Naive thymus-derived CD4-positive, alpha-beta T cell (primary cell): ENCODE measurements around the gene DENND1B. TPM values are rescaled to one million over a fixed set of nuclear protein-coding genes. Genes with fewer than 3 reads are reported as not detected.

ENCODE experiments used
- ATAC-seq: fragments of 150-1000 bp; cut with Tn5 transposase; 2 replicates; pipeline ENCODE4 v1.10.0; 2021; ENCODE audit warnings: mild to moderate bottlenecking, moderate library complexity
- CTCF ChIA-PET: fragments of 350-600 bp; sonication (Branson Sonifier 250); formaldehyde crosslinking; loops from one replicate; lab custom pipeline; 2021; ENCODE audit warnings: antibody characterized with exemption; lab: Charles Lee
- POLR2A ChIA-PET: fragments of 350-600 bp; sonication (Branson Sonifier 250); formaldehyde crosslinking; loops from one replicate; lab custom pipeline; 2021; ENCODE audit warnings: antibody characterized with exemption, inconsistent platforms; lab: Charles Lee
- DNase-seq, 9 donors: peaks; one replicate each; pipeline versions ENCODE4 v3.0.0 to v3.0.0-alpha.2; 2020 to 2022; ENCODE audit warnings: mixed read lengths in 1 of 9
- H3K27ac ChIP-seq: one replicate; pipeline ENCODE4 v1.7.0; 2013; ENCODE audit warnings: mild to moderate bottlenecking, low read depth, low read length, moderate library complexity
- H3K27me3 ChIP-seq, 2 donors: one replicate each; pipeline ENCODE4 v1.7.0; 2013; ENCODE audit warnings: low read length in 2 of 2, mild to moderate bottlenecking in 2 of 2, moderate library complexity in 2 of 2; ENCODE audit not compliant: control insufficient read depth in 2 of 2, insufficient read depth in 2 of 2
- H3K36me3 ChIP-seq, 3 experiments: 1 replicate in 2 of 3; 2 replicates in 1 of 3; pipeline ENCODE4 v1.7.0; 2013; ENCODE audit warnings: low read length in 3 of 3, mild to moderate bottlenecking in 3 of 3, moderate library complexity in 1 of 3; ENCODE audit not compliant: insufficient read depth in 3 of 3, control insufficient read depth in 2 of 3
- H3K4me1 ChIP-seq, 2 donors: one replicate each; pipeline ENCODE4 v1.7.0; 2013; ENCODE audit warnings: low read length in 2 of 2, mild to moderate bottlenecking in 2 of 2, moderate library complexity in 1 of 2; ENCODE audit not compliant: control insufficient read depth in 2 of 2, insufficient read depth in 2 of 2
- H3K4me3 ChIP-seq: 2 replicates; pipeline ENCODE4 v1.7.0; 2013; ENCODE audit warnings: mild to moderate bottlenecking, low read length
- H3K9me3 ChIP-seq, 3 experiments: 1 replicate in 2 of 3; 2 replicates in 1 of 3; pipeline ENCODE4 v1.7.0; 2013; ENCODE audit warnings: low read length in 3 of 3; ENCODE audit not compliant: control insufficient read depth in 2 of 3
- H3K27ac Mint-ChIP-seq, 9 donors: one replicate each; pipeline ENCODE4 v1.8.0; 2020 to 2022; ENCODE audit warnings: mixed read lengths in 9 of 9, mild to moderate bottlenecking in 8 of 9, moderate library complexity in 5 of 9, inconsistent platforms in 2 of 9
- H3K27me3 Mint-ChIP-seq, 5 donors: one replicate each; pipeline ENCODE4 v1.8.0; 2021 to 2022; ENCODE audit warnings: mixed read lengths in 5 of 5, mild to moderate bottlenecking in 1 of 5
- H3K36me3 Mint-ChIP-seq, 5 donors: one replicate each; pipeline ENCODE4 v1.8.0; 2020 to 2022; ENCODE audit warnings: mixed read lengths in 5 of 5, mild to moderate bottlenecking in 3 of 5, inconsistent platforms in 1 of 5
- H3K4me1 Mint-ChIP-seq, 7 donors: one replicate each; pipeline ENCODE4 v1.8.0; 2020 to 2022; ENCODE audit warnings: mixed read lengths in 7 of 7, mild to moderate bottlenecking in 3 of 7, inconsistent platforms in 1 of 7
- H3K4me3 Mint-ChIP-seq, 10 donors: one replicate each; pipeline ENCODE4 v1.8.0; 2020 to 2022; ENCODE audit warnings: mild to moderate bottlenecking in 10 of 10, mixed read lengths in 10 of 10, moderate library complexity in 6 of 10, inconsistent platforms in 2 of 10
- H3K9me3 Mint-ChIP-seq, 11 donors: one replicate each; pipeline ENCODE4 v1.8.0; 2020 to 2022; ENCODE audit warnings: mixed read lengths in 11 of 11, mild to moderate bottlenecking in 4 of 11, inconsistent platforms in 1 of 11, moderate library complexity in 1 of 11
- intact Hi-C, 2 donors: fragments of 100-400 bp; cut with micrococcal nuclease; formaldehyde crosslinking; loops; one replicate each; pipeline ENCODE4 v1.15.1; 2023
- polyA plus RNA-seq, 2 donors: library from polyadenylated mRNA; unstranded; fragments of 300-500 nt; fragmentation: Illumina TruSeq; gene quantifications; one replicate each; pipeline ENCODE4 v1.2.3, GENCODE V29; 2021
- total RNA-seq, 6 experiments: library from RNA in 5 of 6; stranded (reverse) in 5 of 6; gene quantifications; 1 replicate in 5 of 6; 2 replicates in 1 of 6; pipeline ENCODE4 v1.2.3 and lab custom pipeline; 2021 to 2026

Gene DENND1B
- total and polyA plus RNA-seq, 7 experiments from 2014 or later, result 7.3 to 28.7 (median 18.2) TPM

GRCh38 chr1:197544553-197544952 lies 230.7 kb downstream of the DENND1B start:
- H3K4me3 Mint-ChIP-seq, result no peak overlapping the region
- no peaks in the 10 kb centered on the region for H3K4me1 ChIP-seq

DNA sequence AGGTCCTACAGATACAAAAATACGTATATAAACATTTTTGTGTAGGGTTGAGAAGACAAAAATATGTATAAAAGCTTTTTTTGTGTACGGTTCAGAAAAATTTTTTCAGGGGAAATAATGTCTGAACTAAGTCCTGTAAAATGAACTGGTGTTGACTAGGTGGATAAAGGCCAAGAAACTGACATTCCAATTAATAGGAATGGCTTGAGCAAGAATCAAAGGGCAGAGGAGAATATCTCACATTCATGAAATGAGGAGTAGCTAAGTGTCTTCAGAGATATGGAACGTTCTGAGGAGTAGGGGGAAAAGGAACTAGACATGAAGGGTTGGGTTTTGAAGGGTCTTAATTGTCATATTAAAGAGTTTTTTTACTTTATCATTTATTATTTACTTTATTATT lies 231.2 kb downstream of the DENND1B start:
- no peak for DNase-seq
- Mint-ChIP-seq H3K9me3 (peaks cover 0 to 3% (median 0%) of the 10 kb centered on the region in 11 donors), H3K36me3 (peaks cover 2 to 20% (median 10%) of the 10 kb centered on the region in 5 donors), H3K27ac (peak overlapping the region in 2 of 9 donors; percentile 66 to 71), H3K4me1 (peaks cover 0 to 6% (median 0%) of the 10 kb centered on the region in 7 donors), H3K4me3 (no peak overlapping the region), H3K27me3 (no peaks in the 10 kb centered on the region)
- POLR2A ChIA-PET, result no interaction called here
- Histone ChIP-seq H3K4me1 (no peaks in the 10 kb centered on the region), H3K9me3 (no peaks in the 10 kb centered on the region), H3K4me3 (no peak overlapping the region), H3K36me3 (peaks cover 0 to 4% (median 0%) of the 10 kb centered on the region in 3 experiments), H3K27ac (no peak overlapping the region), H3K27me3 (no peaks in the 10 kb centered on the region)
- intact Hi-C loops, result no loop called here
- CTCF ChIA-PET, result no interaction called here
- no peak for ATAC-seq

More at GRCh38 chr1:197544553-197544952, 230.7 kb downstream of the DENND1B start:
- Histone ChIP-seq H3K27me3 (no peaks in the 10 kb centered on the region), H3K4me3 (no peak overlapping the region), H3K9me3 (no peaks in the 10 kb centered on the region), H3K27ac (no peak overlapping the region), H3K36me3 (peaks cover 0 to 4% (median 0%) of the 10 kb centered on the region in 3 experiments)
- ChIA-PET CTCF (no interaction called here), POLR2A (no interaction called here)
- intact Hi-C loops, result no loop called here
- Mint-ChIP-seq H3K27ac (peak overlapping the region in 2 of 9 donors; percentile 66 to 71), H3K9me3 (peaks cover 0 to 3% (median 0%) of the 10 kb centered on the region in 11 donors), H3K27me3 (no peaks in the 10 kb centered on the region), H3K36me3 (peaks cover 2 to 20% (median 10%) of the 10 kb centered on the region in 5 donors), H3K4me1 (peaks cover 0 to 6% (median 0%) of the 10 kb centered on the region in 7 donors)
- no peak for DNase-seq
- no peak for ATAC-seq

GRCh38 chr1:197541411-197541810 lies 233.9 kb downstream of the DENND1B start:
- Mint-ChIP-seq H3K4me1 (peaks cover 0 to 6% (median 0%) of the 10 kb centered on the region in 7 donors), H3K36me3 (peaks cover 2 to 22% (median 10%) of the 10 kb centered on the region in 5 donors), H3K27me3 (no peaks in the 10 kb centered on the region), H3K9me3 (peaks cover 0 to 3% (median 0%) of the 10 kb centered on the region in 11 donors), H3K4me3 (no peak overlapping the region), H3K27ac (no peak overlapping the region)
- H3K36me3 ChIP-seq, result peaks cover 0 to 4% (median 0%) of the 10 kb centered on the region in 3 experiments
- H3K27ac ChIP-seq, result no peak overlapping the region
- H3K4me3 ChIP-seq, result no peak overlapping the region
- ATAC-seq (no peak), DNase-seq (no peak)
- ChIA-PET CTCF (no interaction called here), POLR2A (no interaction called here)
- H3K9me3 ChIP-seq, result no peaks in the 10 kb centered on the region
- H3K27me3 ChIP-seq, result no peaks in the 10 kb centered on the region
- intact Hi-C loops, result no loop called here
- H3K4me1 ChIP-seq, result no peaks in the 10 kb centered on the region

DNA sequence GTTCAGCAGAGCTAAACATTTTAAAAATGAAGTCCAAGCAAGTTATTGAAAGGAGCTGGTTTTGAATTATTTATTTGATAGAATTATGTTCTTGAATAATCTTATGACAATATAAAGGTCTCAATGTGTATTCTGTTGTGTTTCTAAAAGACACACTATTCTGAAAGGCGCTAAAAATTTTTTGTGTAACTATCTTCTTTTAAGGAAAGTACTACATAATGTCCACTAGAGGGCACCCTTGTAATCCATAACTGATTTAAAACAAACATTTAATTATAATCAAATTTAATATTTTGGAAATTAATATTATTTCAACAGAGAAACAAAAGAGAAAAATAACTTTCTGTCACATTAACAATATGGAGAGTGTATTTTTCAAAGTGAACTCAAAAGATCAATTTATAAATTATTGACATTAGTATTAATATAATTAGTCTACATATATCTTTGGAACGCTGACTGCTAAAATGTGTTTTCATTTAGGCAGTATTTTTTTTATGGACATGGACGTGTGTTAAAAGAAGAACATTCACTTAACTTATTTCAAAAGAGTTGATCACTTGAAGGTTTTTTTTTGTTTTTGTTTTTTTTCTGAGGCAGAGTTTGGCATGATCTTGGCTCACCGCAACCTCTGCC lies 248.4 kb downstream of the DENND1B start:
- Mint-ChIP-seq H3K4me1 (no peaks in the 10 kb centered on the region), H3K27ac (no peak overlapping the region), H3K9me3 (no peaks in the 10 kb centered on the region), H3K27me3 (no peaks in the 10 kb centered on the region), H3K36me3 (no peaks in the 10 kb centered on the region), H3K4me3 (no peak overlapping the region)
- ChIA-PET CTCF (interaction anchor here (0.6 to 2.3 kb wide), 6 partner anchors 11 to 724 kb away, joined by 3 to 15 read pairs (median 7); no protein-coding TSS in a partner anchor), POLR2A (no interaction called here)
- intact Hi-C loops, result loop anchor here (1.0 to 10.0 kb wide), 11 partner anchors 80 to 1168 kb away; partner anchors contain the start of gene NEK7 (in 1 of the 2)
- no peaks in the 10 kb centered on the region for H3K9me3 ChIP-seq
- H3K27ac ChIP-seq, result no peak overlapping the region
- H3K4me1 ChIP-seq, result no peaks in the 10 kb centered on the region
- no peak overlapping the region for H3K4me3 ChIP-seq
- peak; percentile 69 for ATAC-seq
- peak in 6 of 9 donors; percentile 9 to 53 (median 37) for DNase-seq
- no peaks in the 10 kb centered on the region for H3K36me3 ChIP-seq
- no peaks in the 10 kb centered on the region for H3K27me3 ChIP-seq

DNA sequence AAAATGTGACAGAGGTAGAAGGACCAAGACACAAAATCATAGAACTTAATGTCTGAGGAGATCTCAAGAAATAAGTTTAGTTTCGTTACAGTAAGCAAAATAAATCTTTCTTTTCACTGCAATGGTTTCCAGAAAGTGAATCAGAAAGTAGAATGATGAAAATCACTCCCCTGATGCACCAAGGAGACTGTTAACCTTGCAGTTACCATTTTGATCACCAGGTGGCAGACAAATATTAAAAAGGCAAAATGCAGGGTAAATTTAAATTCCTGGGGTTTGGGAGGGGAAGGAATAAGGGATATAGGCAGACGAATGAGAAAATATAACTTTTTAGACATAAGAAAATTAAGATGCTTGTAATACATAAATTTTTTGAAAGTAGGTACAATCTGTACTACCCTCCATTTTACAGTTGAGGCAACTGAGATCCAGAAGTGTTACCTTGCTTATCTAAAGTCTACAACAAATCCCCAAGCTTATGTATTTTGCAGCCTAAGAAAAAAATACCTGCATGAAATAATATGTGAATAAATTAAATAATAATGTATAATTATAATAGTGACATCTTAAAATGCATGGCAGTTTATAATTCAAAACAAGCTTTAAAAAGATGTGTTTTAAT lies 254.1 kb downstream of the DENND1B start:
- no peak overlapping the region for H3K27ac Mint-ChIP-seq
- ATAC-seq (no peak), DNase-seq (peak in 7 of 9 donors; percentile 2 to 34 (median 24))
- peaks cover 0 to 5% (median 0%) of the 10 kb centered on the region in 7 donors for H3K4me1 Mint-ChIP-seq
- H3K4me3 Mint-ChIP-seq, result no peak overlapping the region
- Histone ChIP-seq H3K4me3 (no peak overlapping the region), H3K9me3 (no peaks in the 10 kb centered on the region), H3K27me3 (no peaks in the 10 kb centered on the region), H3K4me1 (no peaks in the 10 kb centered on the region), H3K36me3 (no peaks in the 10 kb centered on the region), H3K27ac (no peak overlapping the region)
- peaks cover 0 to 1% (median 0%) of the 10 kb centered on the region in 11 donors for H3K9me3 Mint-ChIP-seq
- POLR2A ChIA-PET, result no interaction called here
- peaks cover 0 to 2% (median 0%) of the 10 kb centered on the region in 5 donors for H3K36me3 Mint-ChIP-seq
- intact Hi-C loops, result loop anchor here (1.0 to 10.0 kb wide), 10 partner anchors 192 to 1174 kb away; partner anchors contain the start of gene DENND1B (in 1 of the 2)
- H3K27me3 Mint-ChIP-seq, result no peaks in the 10 kb centered on the region
- CTCF ChIA-PET, result interaction anchor here (0.8 to 1.5 kb wide), 6 partner anchors 18 to 943 kb away, joined by 3 to 7 read pairs (median 4); no protein-coding TSS in a partner anchor

DNA sequence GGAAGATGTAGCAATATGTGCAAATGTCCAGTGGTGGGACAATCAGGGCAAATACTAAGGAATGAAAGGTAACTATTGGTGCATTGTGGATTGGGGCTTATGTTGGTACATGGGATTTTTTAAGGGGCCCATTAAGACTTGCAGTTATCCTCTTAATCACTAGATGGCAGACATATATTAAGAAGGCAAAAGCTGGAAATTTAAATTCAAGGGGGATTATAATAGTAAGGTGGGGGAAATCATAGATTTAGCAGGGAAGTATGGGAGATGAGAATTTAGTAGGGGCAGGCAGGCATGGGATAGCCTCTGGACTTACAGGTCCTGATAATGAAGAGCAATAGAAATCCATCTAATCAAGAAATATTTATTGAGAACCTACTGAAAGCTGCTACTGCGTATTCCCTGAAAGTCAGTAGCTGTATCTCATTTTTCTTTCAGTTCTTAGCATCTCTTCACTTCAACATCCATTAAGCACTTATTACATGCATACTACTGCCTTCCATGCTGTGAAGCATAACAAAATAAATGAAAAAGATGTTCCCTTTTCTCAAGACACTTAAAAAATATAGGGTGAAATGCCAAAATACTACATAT lies 255.4 kb downstream of the DENND1B start:
- Mint-ChIP-seq H3K9me3 (peaks cover 0 to 1% (median 0%) of the 10 kb centered on the region in 11 donors), H3K4me3 (no peak overlapping the region), H3K27ac (no peak overlapping the region), H3K4me1 (peaks cover 0 to 5% (median 0%) of the 10 kb centered on the region in 7 donors), H3K36me3 (peaks cover 0 to 4% (median 0%) of the 10 kb centered on the region in 5 donors), H3K27me3 (no peaks in the 10 kb centered on the region)
- Histone ChIP-seq H3K36me3 (no peaks in the 10 kb centered on the region), H3K4me1 (no peaks in the 10 kb centered on the region), H3K4me3 (no peak overlapping the region), H3K27ac (no peak overlapping the region), H3K27me3 (no peaks in the 10 kb centered on the region), H3K9me3 (no peaks in the 10 kb centered on the region)
- DNase-seq (peak in 5 of 9 donors; percentile 4 to 12 (median 5)), ATAC-seq (peak; percentile 41)
- intact Hi-C loops, result loop anchor here (1.0 to 10.0 kb wide), 7 partner anchors 191 to 1175 kb away; partner anchors contain the start of gene DENND1B (in 1 of the 2)
- ChIA-PET CTCF (interaction anchor here (0.6 to 1.5 kb wide), 5 partner anchors 8 to 839 kb away, joined by 3 read pairs; no protein-coding TSS in a partner anchor), POLR2A (no interaction called here)
